SH-SY5Y (cell line): Measurements from ENCODE around the gene GIPC3.

Experiments used
- GATA2 ChIP-seq: IDR thresholded peaks from 2 replicates; pipeline ENCODE4 v1.6.1; 2011; ENCODE audit warnings: mild to moderate bottlenecking, low read depth, low read length
- GATA3 ChIP-seq: IDR thresholded peaks from 2 replicates; pipeline ENCODE4 v1.6.1; 2011; ENCODE audit warnings: low read depth, mild to moderate bottlenecking, low read length, moderate library complexity

GRCh38 chr19:3549816-3550215 lies 35.5 kb upstream of the GIPC3 start:
- TF ChIP-seq GATA2: no peak
- TF ChIP-seq GATA3: no peak
